B cell (primary cell): ENCODE data around the gene EBF3.

Experiments
- EZH2 ChIP-seq: IDR thresholded peaks from 2 replicates; pipeline ENCODE4 v1.6.1; 2012; ENCODE audit warnings: borderline replicate concordance, low read depth, mild to moderate bottlenecking, moderate library complexity, low read length; ENCODE audit not compliant: insufficient read depth, poor library complexity, severe bottlenecking
- TF ChIP-seq, protein P1 (sequence below): fragments of 200-600 bp; IDR thresholded peaks from one replicate; pipeline ENCODE4 v1.8.0; 2022; ENCODE audit warnings: antibody characterized with exemption, mild to moderate bottlenecking

DNA sequence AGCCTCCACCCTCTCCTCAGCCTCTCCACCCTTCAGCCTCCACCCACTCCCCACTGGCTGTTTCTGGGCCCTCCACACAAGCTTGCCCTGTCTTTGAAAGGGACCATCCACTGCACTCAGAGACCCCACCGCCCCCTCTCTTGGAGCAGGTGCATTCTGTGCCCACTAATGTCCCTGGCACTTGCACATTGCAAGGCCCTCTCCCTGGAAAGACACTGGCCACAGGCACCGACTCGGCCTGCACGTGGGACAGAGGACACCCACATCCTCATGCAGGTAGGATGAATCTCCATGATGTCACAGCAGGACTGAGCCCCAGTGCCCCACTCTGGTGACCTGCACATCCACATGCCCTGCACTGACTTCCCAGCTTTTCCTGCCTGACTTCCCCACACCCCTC lies 36.8 kb upstream of the EBF3 start:
- TF ChIP-seq, protein P1, sequence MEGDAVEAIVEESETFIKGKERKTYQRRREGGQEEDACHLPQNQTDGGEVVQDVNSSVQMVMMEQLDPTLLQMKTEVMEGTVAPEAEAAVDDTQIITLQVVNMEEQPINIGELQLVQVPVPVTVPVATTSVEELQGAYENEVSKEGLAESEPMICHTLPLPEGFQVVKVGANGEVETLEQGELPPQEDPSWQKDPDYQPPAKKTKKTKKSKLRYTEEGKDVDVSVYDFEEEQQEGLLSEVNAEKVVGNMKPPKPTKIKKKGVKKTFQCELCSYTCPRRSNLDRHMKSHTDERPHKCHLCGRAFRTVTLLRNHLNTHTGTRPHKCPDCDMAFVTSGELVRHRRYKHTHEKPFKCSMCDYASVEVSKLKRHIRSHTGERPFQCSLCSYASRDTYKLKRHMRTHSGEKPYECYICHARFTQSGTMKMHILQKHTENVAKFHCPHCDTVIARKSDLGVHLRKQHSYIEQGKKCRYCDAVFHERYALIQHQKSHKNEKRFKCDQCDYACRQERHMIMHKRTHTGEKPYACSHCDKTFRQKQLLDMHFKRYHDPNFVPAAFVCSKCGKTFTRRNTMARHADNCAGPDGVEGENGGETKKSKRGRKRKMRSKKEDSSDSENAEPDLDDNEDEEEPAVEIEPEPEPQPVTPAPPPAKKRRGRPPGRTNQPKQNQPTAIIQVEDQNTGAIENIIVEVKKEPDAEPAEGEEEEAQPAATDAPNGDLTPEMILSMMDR, result no peak
- TF ChIP-seq EZH2, result no peak
